ENCODE data around the gene SCIMP.
"Not testable (repeated sequence)": the region's sequence is repeated elsewhere in the genome, so short reads cannot be mapped to it uniquely, and the experiment has no call there.

The SCIMP gene

GRCh38 chr17:5183410-5183793 is 51.3 kb downstream of the SCIMP start:
- no peak for DNase-seq

DNA sequence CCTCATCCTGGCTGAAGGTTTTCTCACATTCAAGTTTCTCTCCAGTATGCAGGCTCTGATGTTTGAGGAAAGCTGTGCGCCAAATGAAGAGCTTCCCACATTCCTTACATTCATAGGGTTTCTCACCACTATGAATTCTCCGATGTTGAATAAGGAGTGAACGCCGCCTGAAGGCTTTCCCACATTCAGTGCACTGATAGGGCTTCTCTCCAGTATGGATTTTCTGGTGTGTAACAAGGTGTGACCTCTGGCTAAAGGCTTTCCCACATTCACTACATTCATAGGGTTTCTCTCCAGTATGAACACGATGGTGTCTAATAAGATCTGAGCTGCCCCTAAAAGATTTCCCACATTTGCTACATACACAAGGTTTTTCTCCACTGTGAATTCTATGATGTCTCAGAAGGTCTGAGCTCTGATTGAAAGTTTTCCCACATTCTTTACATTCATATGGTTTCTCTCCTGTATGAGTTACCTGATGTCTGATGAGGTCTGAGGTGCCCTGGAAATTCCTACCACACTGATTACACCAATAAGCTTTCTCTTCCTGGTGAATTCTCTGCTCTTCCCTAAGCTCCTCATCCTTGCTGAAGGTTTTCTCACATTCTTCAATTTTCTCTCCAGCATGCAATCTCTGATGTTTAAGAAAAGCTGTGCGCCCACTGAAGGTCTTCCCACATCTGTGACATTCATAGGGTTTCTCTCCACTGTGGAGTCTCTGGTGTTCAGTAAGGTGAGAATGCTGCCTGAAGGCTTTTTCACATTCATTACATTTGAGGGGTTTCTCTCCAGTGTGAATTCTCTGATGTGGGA is 51.9 kb downstream of the SCIMP start:
- no peak for DNase-seq

GRCh38 chr17:5181509-5182305 is 53.0 kb downstream of the SCIMP start:
- no peak for DNase-seq

DNA sequence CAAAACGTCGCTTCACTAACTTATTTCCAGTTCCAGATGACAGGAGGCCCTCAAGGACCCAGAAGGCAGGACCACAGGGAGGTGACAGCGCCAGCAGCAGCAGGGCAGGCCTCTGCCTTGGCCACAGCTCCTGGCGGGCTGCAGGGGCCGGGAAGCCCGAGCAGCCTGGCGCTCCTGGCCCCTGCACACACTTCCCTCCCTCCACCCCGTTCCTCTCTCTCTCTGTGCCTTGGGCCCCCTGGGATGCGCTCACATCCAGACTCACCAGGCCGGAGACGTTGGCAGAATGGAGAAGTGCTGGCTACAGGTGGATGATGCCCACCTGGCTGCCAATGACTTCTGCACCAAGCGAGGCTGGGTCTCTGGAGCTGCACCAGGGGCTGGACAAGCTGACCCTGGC is 55.7 kb downstream of the SCIMP start:
- DNase-seq = no peak

DNA sequence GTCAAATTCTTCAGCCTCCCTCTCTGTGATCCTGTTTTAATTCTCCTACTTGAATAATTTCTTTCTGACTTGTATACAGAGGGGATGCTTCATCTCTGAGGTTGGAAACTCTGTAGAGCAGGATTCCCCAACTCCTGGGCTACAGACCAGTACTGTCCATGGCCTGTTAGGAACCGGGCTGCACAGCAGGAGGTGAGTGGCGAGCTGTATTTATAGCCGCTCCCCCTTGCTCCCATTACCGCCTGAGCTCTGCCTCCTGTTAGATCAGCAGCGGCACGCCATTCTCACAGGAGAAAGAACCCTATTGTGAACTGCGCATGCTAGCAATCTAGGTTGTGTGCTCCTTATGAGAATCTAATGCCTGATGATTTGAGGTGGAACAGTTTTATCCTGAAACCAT is 59.6 kb downstream of the SCIMP start:
- DNase-seq = not testable (repeated sequence)

DNA sequence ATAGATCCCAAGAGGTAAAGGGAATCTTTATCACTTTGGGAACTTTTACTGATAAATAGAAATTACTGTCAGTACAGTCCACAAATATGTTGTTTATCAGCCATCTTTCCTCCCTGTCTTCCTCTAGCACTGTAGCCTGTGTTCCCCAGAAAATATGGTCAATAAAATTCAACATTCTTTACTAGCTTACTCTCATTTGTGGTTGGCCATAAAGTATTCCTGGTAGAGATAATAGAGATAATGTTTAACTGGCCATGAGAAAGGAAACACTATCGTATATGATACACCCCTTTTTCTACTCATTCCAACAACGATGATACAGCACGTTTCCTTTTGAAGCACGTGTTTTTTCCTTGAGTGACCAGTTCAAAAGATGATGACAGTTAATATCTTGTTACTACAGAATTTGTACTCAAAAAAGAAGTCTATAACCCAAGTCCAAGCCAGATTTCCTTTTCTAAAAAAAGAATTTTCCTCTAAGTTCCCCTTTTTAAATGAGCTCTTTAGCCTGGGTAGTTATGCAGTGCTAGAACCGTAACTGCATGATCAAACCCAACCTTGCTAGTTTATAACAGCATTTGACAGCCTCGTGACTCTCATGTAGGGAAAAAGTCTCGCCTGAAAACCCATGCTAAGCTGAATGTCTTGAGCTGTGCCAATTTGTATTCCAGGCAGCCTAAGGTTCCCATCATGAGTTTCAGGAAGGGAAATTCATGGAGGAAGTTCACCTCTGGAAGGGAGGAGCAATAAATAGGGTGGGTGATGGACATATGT is 68.7 kb downstream of the SCIMP start:
- not testable (repeated sequence) for DNase-seq

DNA sequence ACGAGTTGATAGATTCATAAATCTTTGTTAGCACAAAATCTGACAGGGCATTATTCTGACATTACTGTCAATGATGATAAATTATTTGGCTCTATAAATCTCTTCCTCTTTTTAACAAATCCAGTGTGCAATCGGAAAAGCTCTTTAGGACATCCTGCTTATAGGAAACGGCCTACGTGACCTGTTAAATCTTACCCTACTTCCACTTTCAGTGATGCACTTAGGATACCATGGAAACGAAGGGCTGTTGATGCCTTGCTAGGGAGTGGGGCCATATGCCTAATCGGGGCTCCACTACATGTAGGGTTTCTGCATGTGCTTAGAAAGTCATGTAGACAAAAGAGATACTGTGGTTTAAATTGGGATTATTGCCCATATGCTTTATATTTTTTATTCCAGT is 70.2 kb downstream of the SCIMP start:
- DNase-seq = no peak

DNA sequence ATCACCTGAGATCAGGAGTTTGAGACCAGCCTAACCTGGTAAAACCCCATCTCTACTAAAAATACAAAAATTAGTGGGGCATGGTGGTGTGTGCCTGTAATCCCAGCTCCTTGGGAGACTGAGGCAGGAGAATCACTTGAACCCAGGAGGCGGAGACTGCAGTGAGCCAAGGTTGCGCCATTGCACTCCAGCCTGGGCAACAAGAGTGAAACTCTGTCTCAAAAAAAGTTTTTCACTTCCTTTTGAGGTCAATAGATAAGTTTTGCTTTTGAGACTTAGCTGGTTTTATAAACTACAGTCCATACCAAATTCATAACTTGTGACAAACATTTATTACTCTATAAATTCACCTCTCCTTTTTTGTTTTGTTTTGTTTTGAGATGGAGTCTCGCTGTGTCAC is 72.9 kb downstream of the SCIMP start:
- DNase-seq = not testable (repeated sequence)

DNA sequence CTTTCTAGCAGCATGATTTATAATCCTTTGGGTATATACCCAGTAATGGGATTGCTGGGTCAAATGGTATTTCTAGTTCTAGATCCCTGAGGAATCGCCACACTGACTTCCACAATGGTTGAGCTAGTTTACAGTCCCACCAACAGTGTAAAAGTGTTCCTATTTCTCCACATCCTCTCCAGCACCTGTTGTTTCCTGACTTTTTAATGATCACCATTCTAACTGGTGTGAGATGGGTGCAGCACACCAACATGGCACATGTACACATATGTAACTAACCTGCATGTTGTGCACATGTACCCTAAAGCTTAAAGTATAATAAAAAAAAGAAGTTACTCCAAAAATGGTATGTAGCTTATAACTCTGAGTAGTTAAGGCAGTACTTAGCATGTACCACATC is 74.0 kb downstream of the SCIMP start:
- DNase-seq = not testable (repeated sequence)

Measured in stimulated activated CD4-positive, alpha-beta T cell treated with anti-CD3 and anti-CD28 coated beads, Interleukin-4, amount 100 ng/mL, for 4 hours (primary cell).